Mesendoderm (in vitro differentiated cells): ENCODE measurements around the gene FKBP1C.

Source experiments
- DNase-seq: peaks from one replicate; pipeline ENCODE4 v3.0.0; 2013
- H2AK5ac ChIP-seq: 2 replicates; pipeline ENCODE4 v1.6.1; 2013; ENCODE audit warnings: low read length, inconsistent platforms
- H2BK120ac ChIP-seq: 2 replicates; pipeline ENCODE4 v1.6.1; 2013; ENCODE audit warnings: low read depth, mild to moderate bottlenecking, low read length, moderate library complexity, mixed read lengths
- H2BK15ac ChIP-seq: replicated peaks from 2 replicates; pipeline ENCODE4 v1.6.1; 2013; ENCODE audit warnings: low read depth, mild to moderate bottlenecking, moderate library complexity
- H2BK5ac ChIP-seq: 2 replicates; pipeline ENCODE4 v1.6.1; 2013; ENCODE audit warnings: low read length, inconsistent platforms
- H3K18ac ChIP-seq: 2 replicates; pipeline ENCODE4 v1.6.1; 2013; ENCODE audit warnings: mild to moderate bottlenecking, low read length, mixed read lengths
- H3K23ac ChIP-seq: one replicate; pipeline ENCODE4 v1.6.1; 2013; ENCODE audit warnings: low read length
- H3K27ac ChIP-seq: 2 replicates; pipeline ENCODE4 v1.5.1; 2013; ENCODE audit warnings: low read depth, mild to moderate bottlenecking, inconsistent platforms, low read length, moderate library complexity
- H3K27me3 ChIP-seq: 2 replicates; pipeline ENCODE4 v1.6.1; 2013; ENCODE audit warnings: low read length, control low read depth, mild to moderate bottlenecking, inconsistent platforms; ENCODE audit not compliant: insufficient read depth, poor library complexity
- H3K36me3 ChIP-seq: 2 replicates; pipeline ENCODE4 v1.6.1; 2013; ENCODE audit warnings: low read length, inconsistent platforms; ENCODE audit not compliant: control insufficient read depth, insufficient read depth
- H3K4ac ChIP-seq: one replicate; pipeline ENCODE4 v1.6.1; 2013; ENCODE audit warnings: low read depth, mild to moderate bottlenecking, low read length, moderate library complexity
- H3K4me1 ChIP-seq: 2 replicates; pipeline ENCODE4 v1.6.1; 2013; ENCODE audit warnings: low read depth, low read length, inconsistent platforms; ENCODE audit not compliant: control insufficient read depth
- H3K4me2 ChIP-seq: 2 replicates; pipeline ENCODE4 v1.6.1; 2013; ENCODE audit warnings: low read length
- H3K4me3 ChIP-seq: 2 replicates; pipeline ENCODE4 v1.5.1; 2013; ENCODE audit warnings: mild to moderate bottlenecking, low read length
- H3K56ac ChIP-seq: one replicate; pipeline ENCODE4 v1.6.1; 2013; ENCODE audit warnings: low read length
- H3K79me1 ChIP-seq: 2 replicates; pipeline ENCODE4 v1.6.1; 2013; ENCODE audit warnings: low read length, inconsistent platforms
- H3K79me2 ChIP-seq: 2 replicates; pipeline ENCODE4 v1.6.1; 2013; ENCODE audit warnings: mild to moderate bottlenecking, low read length; ENCODE audit not compliant: control insufficient read depth, insufficient read depth
- H3K9ac ChIP-seq: 2 replicates; pipeline ENCODE4 v1.6.1; 2013; ENCODE audit warnings: low read length, inconsistent platforms
- H4K5ac ChIP-seq: one replicate; pipeline ENCODE4 v1.6.1; 2013; ENCODE audit warnings: low read length
- H4K8ac ChIP-seq: one replicate; pipeline ENCODE4 v1.6.1; 2013; ENCODE audit warnings: low read depth, mild to moderate bottlenecking, control low read depth, low read length, moderate library complexity
- WGBS: extraction: QIAGEN DNeasy Blood & Tissue Kit; methylation state at CpG from one replicate; pipeline ENCODE4 v1.1.7; 2013; ENCODE audit warnings: low lambda C conversion rate, missing lambda C conversion rate; ENCODE audit not compliant: insufficient coverage; ENCODE audit errors: extremely low coverage; 5-methylcytosine and 5-hydroxymethylcytosine counted together

The FKBP1C gene

GRCh38 chr6:63245420-63245819, 34.2 kb downstream of the FKBP1C start:
- no peak overlapping the region for H4K8ac ChIP-seq
- H4K5ac ChIP-seq = no peak overlapping the region
- H3K27ac ChIP-seq = no peak overlapping the region
- no peak overlapping the region for H3K4me2 ChIP-seq
- no peak overlapping the region for H3K23ac ChIP-seq
- no peak overlapping the region for H2BK15ac ChIP-seq
- H3K9ac ChIP-seq = no peak overlapping the region
- H3K56ac ChIP-seq = no peak overlapping the region
- H3K79me1 ChIP-seq = no peaks in the 10 kb centered on the region
- no peaks in the 10 kb centered on the region for H3K36me3 ChIP-seq
- H3K4ac ChIP-seq = peak overlapping the region; percentile 52
- H2AK5ac ChIP-seq = peak overlapping the region; percentile 43
- H3K4me1 ChIP-seq = no peaks in the 10 kb centered on the region
- H3K4me3 ChIP-seq = no peak overlapping the region
- H2BK120ac ChIP-seq = no peak overlapping the region
- no peaks in the 10 kb centered on the region for H3K27me3 ChIP-seq
- H3K79me2 ChIP-seq = no peaks in the 10 kb centered on the region
- WGBS = no CpG with 5 or more reads among the region's 2 CpGs
- no peak for DNase-seq
- H3K18ac ChIP-seq = no peak overlapping the region
- no peak overlapping the region for H2BK5ac ChIP-seq

DNA sequence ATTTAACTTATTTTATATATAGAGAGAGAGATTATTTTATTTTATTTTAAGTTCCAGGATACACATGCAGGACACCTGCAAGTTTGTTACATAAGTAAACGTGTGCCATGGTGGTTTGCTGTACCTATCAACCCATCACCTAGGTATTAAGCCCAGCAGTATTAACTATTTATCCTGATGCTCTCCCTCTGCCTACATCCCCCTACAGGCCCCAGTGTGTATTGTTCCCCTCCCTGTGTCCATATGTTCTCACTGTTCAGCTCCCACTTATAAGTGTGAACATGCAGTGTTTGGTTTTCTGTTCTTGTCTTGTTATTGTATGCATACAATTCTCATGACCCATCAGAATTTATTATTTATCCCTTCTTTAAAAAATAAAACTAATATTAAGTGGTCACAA, 34.6 kb downstream of the FKBP1C start:
- Histone ChIP-seq H3K56ac (no peak overlapping the region), H2BK15ac (no peak overlapping the region), H2AK5ac (no peak overlapping the region), H3K27me3 (no peaks in the 10 kb centered on the region), H3K36me3 (no peaks in the 10 kb centered on the region), H3K18ac (no peak overlapping the region), H3K79me2 (no peaks in the 10 kb centered on the region), H3K4me1 (no peaks in the 10 kb centered on the region), H3K27ac (no peak overlapping the region), H3K9ac (no peak overlapping the region), H2BK5ac (no peak overlapping the region), H3K4me3 (no peak overlapping the region), H3K4me2 (no peak overlapping the region), H4K5ac (no peak overlapping the region), H4K8ac (no peak overlapping the region), H3K4ac (no peak overlapping the region), H2BK120ac (no peak overlapping the region), H3K23ac (no peak overlapping the region), H3K79me1 (no peaks in the 10 kb centered on the region)
- no peak for DNase-seq
- WGBS = no CpG with 5 or more reads among the region's 1 CpG

DNA sequence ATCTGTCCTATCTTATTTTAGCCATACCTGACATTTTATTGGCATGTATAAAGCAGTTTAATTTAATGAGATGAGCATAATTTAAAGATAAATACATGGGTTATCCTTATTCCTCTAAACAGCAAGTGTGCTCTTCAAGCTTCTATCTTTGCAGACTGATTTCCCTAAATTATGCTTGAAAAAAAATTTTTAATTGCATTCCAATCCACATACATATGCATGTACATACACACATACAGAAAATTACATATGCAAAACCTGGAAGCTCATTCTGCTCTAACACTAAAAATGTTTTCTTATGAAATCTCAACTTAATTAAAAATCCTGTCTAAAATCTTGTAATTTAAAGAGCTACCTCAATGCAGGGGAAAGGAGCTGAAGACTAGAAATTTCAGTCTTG, 35.3 kb downstream of the FKBP1C start:
- no peak for DNase-seq
- H3K36me3 ChIP-seq = no peaks in the 10 kb centered on the region
- no peaks in the 10 kb centered on the region for H3K27me3 ChIP-seq
- no peak overlapping the region for H2BK15ac ChIP-seq
- H2AK5ac ChIP-seq = no peak overlapping the region
- no peak overlapping the region for H3K27ac ChIP-seq
- no peak overlapping the region for H2BK5ac ChIP-seq
- no peak overlapping the region for H3K4me2 ChIP-seq
- H3K23ac ChIP-seq = no peak overlapping the region
- H3K56ac ChIP-seq = no peak overlapping the region
- no peak overlapping the region for H3K18ac ChIP-seq
- no peak overlapping the region for H4K8ac ChIP-seq
- no peak overlapping the region for H3K4ac ChIP-seq
- H3K4me3 ChIP-seq = no peak overlapping the region
- no peak overlapping the region for H3K9ac ChIP-seq
- H3K4me1 ChIP-seq = no peaks in the 10 kb centered on the region
- H2BK120ac ChIP-seq = no peak overlapping the region
- H4K5ac ChIP-seq = no peak overlapping the region
- no peaks in the 10 kb centered on the region for H3K79me2 ChIP-seq
- no peaks in the 10 kb centered on the region for H3K79me1 ChIP-seq

- no peak overlapping the region for H2BK15ac ChIP-seq
- H3K79me1 ChIP-seq = no peaks in the 10 kb centered on the region
- no peak overlapping the region for H3K56ac ChIP-seq
- H3K79me2 ChIP-seq = no peaks in the 10 kb centered on the region
- no peak overlapping the region for H3K27ac ChIP-seq
- H3K4me2 ChIP-seq = no peak overlapping the region
- no peak overlapping the region for H4K5ac ChIP-seq
- H3K9ac ChIP-seq = no peak overlapping the region
- H3K4ac ChIP-seq = no peak overlapping the region
- H3K27me3 ChIP-seq = no peaks in the 10 kb centered on the region
- WGBS = no CpG with 5 or more reads among the region's 3 CpGs
- no peak overlapping the region for H4K8ac ChIP-seq
- H2BK120ac ChIP-seq = no peak overlapping the region
- DNase-seq = no peak
- H3K23ac ChIP-seq = no peak overlapping the region
- H2BK5ac ChIP-seq = no peak overlapping the region
- no peaks in the 10 kb centered on the region for H3K36me3 ChIP-seq
- H3K4me3 ChIP-seq = no peak overlapping the region
- no peaks in the 10 kb centered on the region for H3K4me1 ChIP-seq
- no peak overlapping the region for H2AK5ac ChIP-seq
- H3K18ac ChIP-seq = no peak overlapping the region
Observed at GRCh38 chr6:63249875-63250482, 38.7 kb downstream of the FKBP1C start.

- no peak overlapping the region for H3K18ac ChIP-seq
- no peak overlapping the region for H2BK15ac ChIP-seq
- H3K23ac ChIP-seq = no peak overlapping the region
- no peak overlapping the region for H3K4ac ChIP-seq
- no peak overlapping the region for H2BK120ac ChIP-seq
- H3K9ac ChIP-seq = no peak overlapping the region
- H4K8ac ChIP-seq = no peak overlapping the region
- H3K4me3 ChIP-seq = no peak overlapping the region
- no peak overlapping the region for H4K5ac ChIP-seq
- no peak for DNase-seq
- H3K27ac ChIP-seq = no peak overlapping the region
- H2BK5ac ChIP-seq = no peak overlapping the region
- no peaks in the 10 kb centered on the region for H3K36me3 ChIP-seq
- H3K79me2 ChIP-seq = no peaks in the 10 kb centered on the region
- no peak overlapping the region for H3K56ac ChIP-seq
- no peaks in the 10 kb centered on the region for H3K27me3 ChIP-seq
- no peak overlapping the region for H2AK5ac ChIP-seq
- H3K79me1 ChIP-seq = no peaks in the 10 kb centered on the region
- H3K4me2 ChIP-seq = no peak overlapping the region
- H3K4me1 ChIP-seq = no peaks in the 10 kb centered on the region
Observed at GRCh38 chr6:63259153-63259552, 47.9 kb downstream of the FKBP1C start.

DNA sequence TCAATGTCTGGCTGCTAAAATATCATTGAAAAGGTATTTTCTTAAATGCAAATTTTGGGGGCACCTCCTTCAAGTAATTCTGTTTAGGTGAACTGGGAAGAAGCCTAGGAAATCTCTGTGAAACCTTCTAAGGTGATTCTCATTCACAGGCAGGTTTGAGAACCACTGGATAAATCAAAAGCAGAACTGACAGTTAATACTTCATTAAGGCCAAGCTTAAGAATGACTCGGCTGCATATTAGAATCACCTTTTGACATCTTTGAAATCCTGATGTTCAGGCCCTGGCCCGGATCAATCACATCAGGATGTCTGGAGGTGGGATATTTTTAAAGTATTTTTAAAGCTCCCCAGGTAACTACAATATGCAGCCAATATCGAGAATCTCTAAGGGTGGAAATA, 50.6 kb downstream of the FKBP1C start:
- no peak overlapping the region for H3K9ac ChIP-seq
- no peak overlapping the region for H3K18ac ChIP-seq
- H4K8ac ChIP-seq = peak overlapping the region; percentile 5
- H3K4me3 ChIP-seq = no peak overlapping the region
- WGBS = no CpG with 5 or more reads among the region's 3 CpGs
- no peak overlapping the region for H3K4me2 ChIP-seq
- no peak overlapping the region for H3K23ac ChIP-seq
- H3K36me3 ChIP-seq = no peaks in the 10 kb centered on the region
- H3K79me1 ChIP-seq = no peaks in the 10 kb centered on the region
- H2BK120ac ChIP-seq = no peak overlapping the region
- H3K27ac ChIP-seq = no peak overlapping the region
- H3K79me2 ChIP-seq = no peaks in the 10 kb centered on the region
- H3K4me1 ChIP-seq = no peaks in the 10 kb centered on the region
- H3K27me3 ChIP-seq = no peaks in the 10 kb centered on the region
- no peak for DNase-seq
- peak overlapping the region; percentile 28 for H2BK15ac ChIP-seq
- no peak overlapping the region for H3K56ac ChIP-seq
- H3K4ac ChIP-seq = no peak overlapping the region
- no peak overlapping the region for H2BK5ac ChIP-seq
- H2AK5ac ChIP-seq = no peak overlapping the region
- H4K5ac ChIP-seq = no peak overlapping the region
